Caco-2 (cell line): ENCODE data around the gene PLG. TPM values are rescaled to one million over a fixed set of nuclear protein-coding genes. Genes with fewer than 3 reads are reported as not detected.
"Not testable (repeated sequence)": the region's sequence is repeated elsewhere in the genome, so short reads cannot be mapped to it uniquely, and the experiment has no call there.

Source experiments
- BruUV-seq: library from RNA; stranded (reverse); fragments of 400-500 nt; replicated peaks from 2 replicates; lab custom pipeline; 2021; lab: Mats Ljungman, UMichigan
- CTCF ChIA-PET: fragments of 300-600 bp; sonication (Branson Sonifier 250); formaldehyde crosslinking; loops from one replicate; lab custom pipeline; 2022; ENCODE audit warnings: antibody characterized with exemption; lab: Charles Lee
- POLR2A ChIA-PET: fragments of 300-600 bp; sonication (Branson Sonifier 250); formaldehyde crosslinking; loops from one replicate; lab custom pipeline; 2022; ENCODE audit warnings: antibody characterized with exemption; lab: Charles Lee
- DNase-seq, 2 experiments: peaks; one replicate each; pipeline versions ENCODE4 v3.0.0 to v3.0.0-alpha.2; 2020 to 2022
- H3K27me3 ChIP-seq: replicated peaks from 2 replicates; pipeline ENCODE4 v1.6.0; 2011; ENCODE audit warnings: low read length; ENCODE audit not compliant: control insufficient read depth, insufficient read depth
- H3K36me3 ChIP-seq: 2 replicates; pipeline ENCODE4 v1.5.1; 2011; ENCODE audit warnings: low read length; ENCODE audit not compliant: control insufficient read depth, insufficient read depth
- H3K4me1 ChIP-seq: fragments of 250-450 bp; sonication (Bioruptor Pico); 2 replicates; pipeline ENCODE4 v1.5.1; 2020; ENCODE audit warnings: mild to moderate bottlenecking
- H3K4me3 ChIP-seq: 2 replicates; pipeline ENCODE4 v1.5.1; 2011; ENCODE audit warnings: low read depth, mild to moderate bottlenecking, control low read depth, low read length
- H3K9me3 ChIP-seq: fragments of 250-450 bp; sonication (Bioruptor Pico); 2 replicates; pipeline ENCODE4 v1.5.1; 2020; ENCODE audit warnings: mild to moderate bottlenecking, moderate library complexity
- H3K27ac Mint-ChIP-seq: one replicate; pipeline ENCODE4 v1.8.0; 2022; ENCODE audit warnings: mixed read lengths; ENCODE audit not compliant: unreplicated experiment
- H3K27me3 Mint-ChIP-seq: one replicate; pipeline ENCODE4 v1.8.0; 2022; ENCODE audit warnings: mixed read lengths; ENCODE audit not compliant: insufficient read depth, unreplicated experiment
- H3K36me3 Mint-ChIP-seq: one replicate; pipeline ENCODE4 v1.8.0; 2022; ENCODE audit warnings: mild to moderate bottlenecking, mixed read lengths; ENCODE audit not compliant: insufficient read depth, unreplicated experiment
- H3K4me1 Mint-ChIP-seq: one replicate; pipeline ENCODE4 v1.8.0; 2022; ENCODE audit warnings: low read depth, mixed read lengths; ENCODE audit not compliant: unreplicated experiment
- H3K4me3 Mint-ChIP-seq: one replicate; pipeline ENCODE4 v1.8.0; 2022; ENCODE audit warnings: mild to moderate bottlenecking, moderate library complexity, mixed read lengths; ENCODE audit not compliant: unreplicated experiment
- H3K9me3 Mint-ChIP-seq: one replicate; pipeline ENCODE4 v1.8.0; 2022; ENCODE audit warnings: mixed read lengths; ENCODE audit not compliant: unreplicated experiment
- CTCF ChIP-seq, 2 experiments: fragments of 200-600 bp in 1 of 2; IDR thresholded peaks; 1 replicate in 1 of 2; 2 replicates in 1 of 2; pipeline versions ENCODE4 v1.5.1 to v1.8.0; 2011 to 2022; ENCODE audit warnings: antibody characterized with exemption in 1 of 2, control low read depth in 1 of 2, inconsistent platforms in 1 of 2, low read depth in 1 of 2, low read length in 1 of 2, mild to moderate bottlenecking in 1 of 2, moderate library complexity in 1 of 2; ENCODE audit not compliant: insufficient read depth in 1 of 2, severe bottlenecking in 1 of 2, unreplicated experiment in 1 of 2
- intact Hi-C: fragments of 100-400 bp; cut with micrococcal nuclease; formaldehyde crosslinking; loops from one replicate; pipeline ENCODE4 v1.10.0; 2022; ENCODE audit not compliant: unreplicated experiment
- total RNA-seq: library from RNA; stranded (reverse); gene quantifications from 2 replicates; pipeline ENCODE4 v1.2.3, GENCODE V29; 2022

The PLG gene
- total RNA-seq, 1 experiment from 2014 or later: not detected

GRCh38 chr6:160667639-160668481 is 34.2 kb upstream of the PLG start:
- BruUV-seq: no TSS peak
- H3K36me3 ChIP-seq: no peaks in the 10 kb centered on the region
- intact Hi-C loops: loop anchor here (1.0 kb wide), 1 partner anchor 148 kb away; no protein-coding TSS in a partner anchor
- ChIA-PET CTCF (no interaction called here), POLR2A (no interaction called here)
- no peak overlapping the region for H3K4me3 Mint-ChIP-seq
- no peak overlapping the region for H3K27ac Mint-ChIP-seq
- H3K27me3 ChIP-seq: no peaks in the 10 kb centered on the region
- H3K4me1 Mint-ChIP-seq: no peaks in the 10 kb centered on the region
- no peaks in the 10 kb centered on the region for H3K9me3 Mint-ChIP-seq
- H3K4me3 ChIP-seq: no peak overlapping the region
- peak; percentile 60 to 65 for TF ChIP-seq CTCF (IDR thresholded peaks at IDR 0.05; ENCODE audit: insufficient read depth in 1 of 2, low read depth in 1 of 2, low read length in 1 of 2, severe bottlenecking in 1 of 2, unreplicated experiment in 1 of 2)
- peaks cover 5% of the 10 kb centered on the region for H3K27me3 Mint-ChIP-seq
- no peaks in the 10 kb centered on the region for H3K4me1 ChIP-seq
- peak; percentile 47 to 55 for DNase-seq
- H3K9me3 ChIP-seq: no peaks in the 10 kb centered on the region
- H3K36me3 Mint-ChIP-seq: no peaks in the 10 kb centered on the region

GRCh38 chr6:160668589-160668988 is 33.5 kb upstream of the PLG start:
- no peak for DNase-seq
- Histone ChIP-seq H3K9me3 (no peaks in the 10 kb centered on the region), H3K36me3 (no peaks in the 10 kb centered on the region), H3K4me3 (no peak overlapping the region), H3K4me1 (no peaks in the 10 kb centered on the region), H3K27me3 (no peaks in the 10 kb centered on the region)
- Mint-ChIP-seq H3K9me3 (no peaks in the 10 kb centered on the region), H3K4me1 (no peaks in the 10 kb centered on the region), H3K27ac (no peak overlapping the region), H3K36me3 (no peaks in the 10 kb centered on the region), H3K27me3 (peaks cover 6% of the 10 kb centered on the region), H3K4me3 (no peak overlapping the region)
- CTCF ChIA-PET: no interaction called here
- intact Hi-C loops: loop anchor here (1.0 kb wide), 1 partner anchor 148 kb away; no protein-coding TSS in a partner anchor
- BruUV-seq: no TSS peak
- TF ChIP-seq CTCF (IDR thresholded peaks at IDR 0.05; ENCODE audit: insufficient read depth in 1 of 2, low read depth in 1 of 2, low read length in 1 of 2, severe bottlenecking in 1 of 2, unreplicated experiment in 1 of 2): no peak
- POLR2A ChIA-PET: no interaction called here

- H3K27me3 Mint-ChIP-seq, DNase-seq, H3K36me3 Mint-ChIP-seq, H3K4me1 ChIP-seq, H3K27ac Mint-ChIP-seq, POLR2A ChIA-PET, H3K27me3 ChIP-seq, intact Hi-C loops, H3K4me3 Mint-ChIP-seq, H3K9me3 ChIP-seq, H3K4me1 Mint-ChIP-seq, H3K9me3 Mint-ChIP-seq, CTCF ChIA-PET, H3K4me3 ChIP-seq, BruUV-seq, H3K36me3 ChIP-seq: not testable (repeated sequence)
Measured at GRCh38 chr6:160676418-160676817, 25.6 kb upstream of the PLG start.
